ENCODE results near the gene UPF1.
A peak's percentile ranks its signal among the peaks of the same experiment; 100 is the strongest.

The UPF1 gene

GRCh38 chr19:18844806-18845329 is 13.1 kb downstream of the UPF1 start:
- FAIRE-seq (no peak), DNase-seq (ENCODE audit: insufficient read length) (no peak)
- TF ChIP-seq TAF1 (IDR thresholded peaks at IDR 0.05; ENCODE audit: borderline replicate concordance, low read depth, low read length), result no peak
- no peak for TF ChIP-seq POLR2AphosphoS5 (IDR thresholded peaks at IDR 0.05; ENCODE audit: low read depth, low read length)
- TF ChIP-seq POLR2A (IDR thresholded peaks at IDR 0.05; ENCODE audit: low read depth, low read length), result no peak

GRCh38 chr19:18845961-18846360 is 14.2 kb downstream of the UPF1 start:
- DNase-seq (ENCODE audit: insufficient read length) (no peak), FAIRE-seq (no peak)
- TF ChIP-seq POLR2A (IDR thresholded peaks at IDR 0.05; ENCODE audit: low read depth, low read length) (no peak), TAF1 (IDR thresholded peaks at IDR 0.05; ENCODE audit: borderline replicate concordance, low read depth, low read length) (no peak), POLR2AphosphoS5 (IDR thresholded peaks at IDR 0.05; ENCODE audit: low read depth, low read length) (no peak)

GRCh38 chr19:18846862-18847548 is 15.2 kb downstream of the UPF1 start:
- TF ChIP-seq POLR2A (IDR thresholded peaks at IDR 0.05; ENCODE audit: low read depth, low read length) (no peak), TAF1 (IDR thresholded peaks at IDR 0.05; ENCODE audit: borderline replicate concordance, low read depth, low read length) (no peak), POLR2AphosphoS5 (IDR thresholded peaks at IDR 0.05; ENCODE audit: low read depth, low read length) (no peak)
- no peak for DNase-seq (ENCODE audit: insufficient read length)
- no peak for FAIRE-seq

DNA sequence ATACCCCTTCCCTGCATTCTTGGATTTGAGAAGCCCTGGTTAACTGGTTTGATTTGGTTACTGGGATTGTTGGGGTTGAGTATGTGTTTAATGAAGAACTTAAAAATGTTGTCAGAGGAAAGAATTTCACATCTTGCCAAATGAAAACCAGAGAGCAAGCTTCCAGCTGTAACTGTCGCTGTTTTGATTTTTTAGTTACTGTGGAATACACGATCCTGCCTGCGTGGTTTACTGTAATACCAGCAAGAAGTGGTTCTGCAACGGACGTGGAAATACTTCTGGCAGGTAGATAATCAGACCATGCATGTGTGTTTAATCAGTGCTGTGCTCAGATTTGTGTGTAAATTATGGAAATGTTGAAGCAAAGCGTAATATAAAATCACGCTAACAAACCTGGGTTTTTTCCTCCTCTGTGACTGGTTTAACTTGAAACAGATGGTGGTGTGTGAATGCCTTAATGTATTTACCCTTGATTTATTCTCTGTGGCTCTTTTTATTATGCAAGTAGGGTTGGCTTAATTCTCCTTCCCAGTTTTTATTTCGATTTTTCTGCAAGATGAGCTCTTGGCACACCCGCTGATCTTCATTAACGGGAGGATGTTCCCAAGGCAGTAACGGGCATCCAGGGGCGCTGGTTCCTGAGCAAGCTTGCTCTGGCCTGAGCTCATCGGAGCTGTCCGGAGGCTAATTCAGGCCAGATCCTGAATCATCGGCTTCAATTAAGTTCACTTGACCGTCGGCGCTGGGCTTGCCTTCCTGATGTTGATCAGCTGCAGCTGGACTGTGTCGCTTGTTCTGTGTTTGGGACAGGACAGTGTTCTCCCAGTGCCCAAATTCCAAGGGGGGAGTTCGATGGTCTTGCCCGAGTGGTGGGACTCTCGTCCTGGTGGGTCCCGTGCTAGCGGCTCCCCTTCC is 16.0 kb downstream of the UPF1 start:
- peak; percentile 68 for FAIRE-seq
- no peak for DNase-seq (ENCODE audit: insufficient read length)
- TF ChIP-seq POLR2A (IDR thresholded peaks at IDR 0.05; ENCODE audit: low read depth, low read length), result no peak
- TF ChIP-seq TAF1 (IDR thresholded peaks at IDR 0.05; ENCODE audit: borderline replicate concordance, low read depth, low read length), result no peak
- TF ChIP-seq POLR2AphosphoS5 (IDR thresholded peaks at IDR 0.05; ENCODE audit: low read depth, low read length), result no peak

DNA sequence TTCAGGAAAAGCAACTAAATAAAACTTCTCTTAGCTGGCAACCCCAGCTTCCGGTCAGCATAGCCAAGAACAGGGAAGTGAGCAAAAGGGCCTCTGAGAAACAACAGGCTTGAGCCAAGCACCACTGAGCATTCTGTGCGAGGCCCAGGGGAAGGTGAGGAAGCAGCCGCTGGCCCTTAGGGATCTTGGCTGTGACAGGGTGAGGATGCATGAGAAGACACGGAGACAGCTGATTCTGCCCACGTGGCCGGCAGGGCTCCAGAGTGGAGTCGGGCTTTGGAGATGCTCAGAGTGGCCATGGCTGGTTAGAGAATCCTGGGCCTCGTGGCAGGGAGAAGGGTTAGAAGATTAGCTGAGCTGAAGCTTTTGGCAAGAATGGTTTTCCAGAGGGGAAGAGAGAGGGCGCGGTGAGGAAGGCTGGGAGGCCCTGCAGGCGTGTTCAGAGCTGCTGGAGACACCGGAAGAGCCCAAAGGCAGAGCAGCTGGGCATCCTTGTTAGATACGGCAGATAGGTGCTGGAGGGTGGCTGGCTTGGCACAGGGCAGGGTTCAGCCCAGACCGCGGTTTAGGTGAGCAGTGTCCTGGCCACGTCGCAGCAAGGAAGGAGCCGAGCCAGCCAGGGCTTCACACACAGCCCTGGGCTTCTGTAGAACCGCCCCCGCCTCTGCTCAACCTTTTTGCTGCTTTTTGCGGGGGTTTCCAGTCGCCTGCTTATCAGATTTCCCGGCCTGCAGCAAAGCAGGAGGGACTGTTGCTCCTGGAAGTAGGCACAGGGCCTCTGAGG is 17.3 kb downstream of the UPF1 start:
- FAIRE-seq (peak; percentile 94), DNase-seq (ENCODE audit: insufficient read length) (no peak)
- TF ChIP-seq POLR2A (IDR thresholded peaks at IDR 0.05; ENCODE audit: low read depth, low read length) (peak; percentile 41; the same call in 1 of the 2 replicates), POLR2AphosphoS5 (IDR thresholded peaks at IDR 0.05; ENCODE audit: low read depth, low read length) (no peak)

GRCh38 chr19:18849838-18850400 is 18.2 kb downstream of the UPF1 start:
- DNase-seq (ENCODE audit: insufficient read length) (peak; percentile 75), FAIRE-seq (peak; percentile 90)
- no peak for TF ChIP-seq POLR2A (IDR thresholded peaks at IDR 0.05; ENCODE audit: low read depth, low read length)
- no peak for TF ChIP-seq POLR2AphosphoS5 (IDR thresholded peaks at IDR 0.05; ENCODE audit: low read depth, low read length)
- TF ChIP-seq TAF1 (IDR thresholded peaks at IDR 0.05; ENCODE audit: borderline replicate concordance, low read depth, low read length), result no peak

DNA sequence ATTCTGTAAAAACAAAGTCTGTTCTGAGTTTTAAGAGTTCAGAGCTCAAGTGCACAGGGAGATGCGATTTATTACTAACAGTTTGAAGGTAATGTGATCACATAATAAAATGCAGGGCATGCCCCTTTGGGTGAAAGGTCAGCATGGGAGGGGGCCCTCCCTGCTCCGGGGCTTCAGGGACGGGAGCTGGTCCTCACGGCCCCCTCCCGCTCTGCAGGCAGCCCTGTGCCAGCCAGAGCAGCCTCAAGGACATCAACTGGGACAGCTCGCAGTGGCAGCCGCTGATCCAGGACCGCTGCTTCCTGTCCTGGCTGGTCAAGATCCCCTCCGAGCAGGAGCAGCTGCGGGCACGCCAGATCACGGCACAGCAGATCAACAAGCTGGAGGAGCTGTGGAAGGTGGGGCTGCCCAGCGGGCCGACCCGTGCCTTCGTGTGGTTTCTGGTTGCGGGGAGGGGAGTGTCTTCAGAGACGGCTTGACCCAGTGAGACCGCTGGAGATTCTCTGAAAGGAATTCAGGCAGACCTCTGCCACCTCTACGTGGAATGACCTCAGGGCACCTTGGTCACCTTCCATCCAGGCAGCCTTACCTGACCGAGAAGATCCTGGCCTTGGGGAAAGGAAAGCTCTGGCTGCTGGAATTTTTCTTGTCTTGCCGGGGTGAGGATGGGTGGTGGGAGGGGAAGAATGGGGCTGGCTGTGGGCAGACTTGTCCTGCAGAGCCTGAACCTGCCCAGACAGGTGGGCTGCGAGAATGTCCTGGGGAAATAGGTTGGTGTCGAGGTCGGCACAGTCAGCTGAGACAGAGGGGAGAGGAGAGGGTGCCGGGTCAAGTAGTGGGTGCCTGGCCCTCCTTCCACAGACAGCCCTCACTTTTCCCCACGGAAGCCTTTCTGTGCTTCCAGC is 19.0 kb downstream of the UPF1 start:
- TF ChIP-seq POLR2A (IDR thresholded peaks at IDR 0.05; ENCODE audit: low read depth, low read length) (no peak), TAF1 (IDR thresholded peaks at IDR 0.05; ENCODE audit: borderline replicate concordance, low read depth, low read length) (no peak), POLR2AphosphoS5 (IDR thresholded peaks at IDR 0.05; ENCODE audit: low read depth, low read length) (no peak; the same call in 1 of the 2 replicates)
- no peak for FAIRE-seq
- no peak for DNase-seq (ENCODE audit: insufficient read length)

DNA sequence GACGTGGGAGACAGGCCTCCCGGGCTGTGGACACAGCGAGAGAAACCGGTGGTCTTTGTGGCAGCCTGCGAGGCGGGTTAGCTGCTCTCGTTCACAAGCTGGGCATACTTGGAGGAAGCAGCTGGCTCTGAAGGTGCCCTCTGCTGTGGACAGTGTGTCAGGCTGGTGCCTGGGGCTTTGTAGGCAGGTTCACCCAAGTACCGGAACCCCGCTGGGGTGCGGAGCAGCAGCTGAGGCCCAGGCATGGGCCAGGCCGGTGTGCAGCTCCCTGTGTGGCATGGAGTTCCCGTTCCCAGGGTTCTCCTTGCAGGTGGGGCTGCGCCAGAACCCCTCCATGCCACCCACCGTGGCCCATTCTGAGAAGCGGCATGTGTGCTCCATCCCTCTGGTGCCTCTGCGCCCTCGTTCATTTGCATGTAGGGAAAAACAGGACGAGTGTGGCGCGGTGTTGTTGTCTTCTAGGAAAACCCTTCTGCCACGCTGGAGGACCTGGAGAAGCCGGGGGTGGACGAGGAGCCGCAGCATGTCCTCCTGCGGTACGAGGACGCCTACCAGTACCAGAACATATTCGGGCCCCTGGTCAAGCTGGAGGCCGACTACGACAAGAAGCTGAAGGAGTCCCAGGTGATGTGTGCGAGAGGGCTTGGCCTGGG is 20.0 kb downstream of the UPF1 start:
- 0 out of 2 replicates have a peak, but pooled peaks have one; percentile 1 for TF ChIP-seq POLR2AphosphoS5 (IDR thresholded peaks at IDR 0.05; ENCODE audit: low read depth, low read length)
- no peak for TF ChIP-seq POLR2A (IDR thresholded peaks at IDR 0.05; ENCODE audit: low read depth, low read length)
- FAIRE-seq (no peak), DNase-seq (ENCODE audit: insufficient read length) (no peak)

- TF ChIP-seq POLR2AphosphoS5 (IDR thresholded peaks at IDR 0.05; ENCODE audit: low read depth, low read length) (no peak), POLR2A (IDR thresholded peaks at IDR 0.05; ENCODE audit: low read depth, low read length) (no peak), TAF1 (IDR thresholded peaks at IDR 0.05; ENCODE audit: borderline replicate concordance, low read depth, low read length) (no peak)
- DNase-seq (ENCODE audit: insufficient read length), result no peak
- no peak for FAIRE-seq
These were observed 20.9 kb downstream of the UPF1 start for GRCh38 chr19:18852648-18853047.
